GM21825 (cell line): ENCODE data around the gene EYS.

ENCODE experiments used
- ATAC-seq: cut with Tn5 transposase; IDR thresholded peaks from one replicate; pipeline ENCODE4 v1.9.1; 2021; ENCODE audit warnings: mild to moderate bottlenecking, moderate library complexity; ENCODE audit not compliant: unreplicated experiment

Gene EYS

GRCh38 chr6:64409948-64410347, 1297.1 kb downstream of the EYS start:
- ATAC-seq = no peak

- ATAC-seq = no peak
Measured at GRCh38 chr6:64404396-64404795, 1302.6 kb downstream of the EYS start.

GRCh38 chr6:64383277-64383676, 1323.7 kb downstream of the EYS start:
- no peak for ATAC-seq

- ATAC-seq = no peak
Measured at GRCh38 chr6:64376394-64376793, 1330.6 kb downstream of the EYS start.

GRCh38 chr6:64357430-64357829, 1349.6 kb downstream of the EYS start:
- ATAC-seq = no peak

GRCh38 chr6:64347411-64347810, 1359.6 kb downstream of the EYS start:
- no peak for ATAC-seq

GRCh38 chr6:64335195-64335594, 1371.8 kb downstream of the EYS start:
- ATAC-seq = no peak

GRCh38 chr6:64334636-64335035, 1372.4 kb downstream of the EYS start:
- no peak for ATAC-seq

GRCh38 chr6:64330694-64331307, 1376.2 kb downstream of the EYS start:
- no peak for ATAC-seq

GRCh38 chr6:64326939-64327338, 1380.1 kb downstream of the EYS start:
- no peak for ATAC-seq

- ATAC-seq = no peak
Measured at GRCh38 chr6:64325093-64325492, 1381.9 kb downstream of the EYS start.

- no peak for ATAC-seq
Measured at GRCh38 chr6:64310214-64310613, 1396.8 kb downstream of the EYS start.

GRCh38 chr6:64301307-64302236, 1405.5 kb downstream of the EYS start:
- no peak for ATAC-seq

GRCh38 chr6:64299176-64299575, 1407.8 kb downstream of the EYS start:
- no peak for ATAC-seq

- ATAC-seq = no peak
Measured at GRCh38 chr6:64294034-64294433, 1413.0 kb downstream of the EYS start.

- ATAC-seq = no peak
Measured at GRCh38 chr6:64293298-64293697, 1413.7 kb downstream of the EYS start.

- ATAC-seq = no peak
Measured at GRCh38 chr6:64290867-64291266, 1416.2 kb downstream of the EYS start.

- no peak for ATAC-seq
Measured at GRCh38 chr6:64289931-64290330, 1417.1 kb downstream of the EYS start.

GRCh38 chr6:64288351-64288750, 1418.7 kb downstream of the EYS start:
- no peak for ATAC-seq

GRCh38 chr6:64281167-64281566, 1425.9 kb downstream of the EYS start:
- no peak for ATAC-seq

GRCh38 chr6:64280569-64280968, 1426.5 kb downstream of the EYS start:
- ATAC-seq = no peak

- ATAC-seq = no peak
Measured at GRCh38 chr6:64270083-64270482, 1436.9 kb downstream of the EYS start.
